HUES48 (cell line): ENCODE data around the gene POMGNT2.

ENCODE experiments used
- H3K27ac ChIP-seq: one replicate; pipeline ENCODE4 v1.7.0; 2013; ENCODE audit warnings: low read depth, low read length, inconsistent platforms
- H3K27me3 ChIP-seq: 2 replicates; pipeline ENCODE4 v1.6.1; 2013; ENCODE audit warnings: mild to moderate bottlenecking, low read length; ENCODE audit not compliant: control insufficient read depth, insufficient read depth
- H3K36me3 ChIP-seq: 2 replicates; pipeline ENCODE4 v1.6.1; 2013; ENCODE audit warnings: low read length; ENCODE audit not compliant: control insufficient read depth, insufficient read depth
- H3K4me1 ChIP-seq: 2 replicates; pipeline ENCODE4 v1.6.1; 2013; ENCODE audit warnings: mild to moderate bottlenecking, low read length; ENCODE audit not compliant: control insufficient read depth, insufficient read depth
- H3K4me3 ChIP-seq: 2 replicates; pipeline ENCODE4 v1.5.1; 2013; ENCODE audit warnings: mild to moderate bottlenecking, low read depth, low read length
- H3K9ac ChIP-seq: 2 replicates; pipeline ENCODE4 v1.6.1; 2013; ENCODE audit warnings: mild to moderate bottlenecking, low read depth, low read length, moderate library complexity
- H3K9me3 ChIP-seq: 2 replicates; pipeline ENCODE4 v1.6.1; 2013; ENCODE audit warnings: low read length; ENCODE audit not compliant: control insufficient read depth, insufficient read depth

POMGNT2 gene

DNA sequence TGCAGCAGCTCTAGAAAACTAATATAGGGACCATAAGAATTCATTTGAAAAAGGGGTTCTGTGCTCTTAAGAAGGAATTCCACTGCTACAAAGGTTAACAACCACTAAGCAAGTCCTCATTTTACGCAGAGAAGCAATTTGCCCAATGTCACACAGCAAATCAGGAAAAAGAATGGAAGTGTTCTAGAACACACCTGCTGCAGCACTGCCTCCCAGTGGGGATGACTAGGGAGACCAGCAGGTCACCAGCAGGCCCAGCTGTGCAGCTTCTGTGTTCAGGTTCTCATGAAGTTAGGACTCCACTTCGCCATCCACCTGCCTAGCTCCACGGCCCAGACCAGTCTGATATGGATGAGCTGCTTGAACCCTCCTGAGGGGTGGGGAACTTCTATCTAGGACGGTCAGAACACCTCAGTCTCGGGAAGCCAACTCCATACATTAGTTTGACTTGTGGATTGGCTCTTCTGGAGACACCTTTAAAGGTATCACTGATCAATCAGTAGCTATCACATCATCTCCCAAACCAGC is 18.6 kb downstream of the POMGNT2 start:
- no peaks in the 10 kb centered on the region for H3K36me3 ChIP-seq
- no peak overlapping the region for H3K4me3 ChIP-seq
- H3K27me3 ChIP-seq: no peaks in the 10 kb centered on the region
- H3K27ac ChIP-seq: no peak overlapping the region
- H3K4me1 ChIP-seq: no peaks in the 10 kb centered on the region
- peaks cover 3% of the 10 kb centered on the region; the same call in 1 of the 2 replicates for H3K9me3 ChIP-seq
- H3K9ac ChIP-seq: no peak overlapping the region

DNA sequence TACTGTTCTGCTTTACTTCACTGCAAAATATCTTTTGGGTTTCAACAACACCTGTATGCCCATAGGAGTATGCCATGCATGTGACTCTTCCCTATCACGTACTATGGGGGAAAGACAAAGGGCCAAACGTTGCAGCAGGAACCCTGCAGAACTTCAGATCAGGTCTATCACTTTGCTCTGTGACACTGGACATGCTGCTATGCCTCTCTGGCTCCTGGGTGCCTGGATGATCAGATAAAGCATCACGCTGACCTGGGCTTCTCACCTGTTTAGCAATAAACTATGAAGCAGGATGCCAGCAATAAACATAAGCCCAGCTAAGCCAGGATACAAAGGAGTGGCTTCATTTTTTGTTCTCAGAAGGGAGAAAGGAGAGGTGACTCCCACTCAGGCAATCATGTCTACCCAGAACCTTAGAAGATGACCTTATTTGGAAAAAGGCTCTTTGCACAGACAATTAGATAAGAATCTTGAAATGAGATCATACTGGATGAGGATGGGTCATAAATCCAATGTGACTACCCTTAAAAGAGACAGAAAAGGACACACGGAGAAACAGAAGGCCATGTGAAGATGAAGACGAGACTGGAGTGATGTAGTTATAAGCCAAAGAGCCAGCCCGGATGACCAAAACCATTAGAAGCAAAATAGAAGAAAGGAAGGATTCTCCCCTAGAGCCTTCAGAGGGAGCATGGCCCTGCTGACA is 19.3 kb downstream of the POMGNT2 start:
- H3K36me3 ChIP-seq: no peaks in the 10 kb centered on the region
- peaks cover 3% of the 10 kb centered on the region; the same call in 1 of the 2 replicates for H3K9me3 ChIP-seq
- no peak overlapping the region for H3K9ac ChIP-seq
- no peak overlapping the region for H3K4me3 ChIP-seq
- no peaks in the 10 kb centered on the region for H3K4me1 ChIP-seq
- H3K27ac ChIP-seq: no peak overlapping the region
- no peaks in the 10 kb centered on the region for H3K27me3 ChIP-seq

DNA sequence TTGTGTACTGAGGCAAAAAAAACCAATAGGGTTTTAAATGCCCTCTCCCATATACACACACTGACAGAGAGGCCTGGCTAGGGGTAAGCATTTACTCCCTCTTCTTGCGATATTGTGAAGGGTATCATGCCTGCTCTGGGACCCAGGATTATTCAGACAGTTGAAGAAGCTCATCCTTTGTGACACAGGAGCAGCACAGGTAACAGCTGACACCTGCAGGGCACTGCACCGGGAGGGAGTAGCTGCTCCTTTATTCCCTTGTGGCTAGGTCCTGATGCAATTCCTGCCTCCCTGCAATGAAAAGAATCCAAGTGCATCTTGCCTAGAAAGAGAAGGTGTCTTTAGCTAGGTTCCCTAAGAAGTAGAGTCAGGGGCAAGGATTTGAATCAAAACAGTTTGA is 23.4 kb downstream of the POMGNT2 start:
- H3K36me3 ChIP-seq: peaks cover 19% of the 10 kb centered on the region
- H3K9me3 ChIP-seq: peaks cover 3% of the 10 kb centered on the region; the same call in 1 of the 2 replicates
- H3K4me1 ChIP-seq: no peaks in the 10 kb centered on the region
- no peak overlapping the region for H3K27ac ChIP-seq
- H3K9ac ChIP-seq: no peak overlapping the region
- H3K4me3 ChIP-seq: no peak overlapping the region
- no peaks in the 10 kb centered on the region for H3K27me3 ChIP-seq

DNA sequence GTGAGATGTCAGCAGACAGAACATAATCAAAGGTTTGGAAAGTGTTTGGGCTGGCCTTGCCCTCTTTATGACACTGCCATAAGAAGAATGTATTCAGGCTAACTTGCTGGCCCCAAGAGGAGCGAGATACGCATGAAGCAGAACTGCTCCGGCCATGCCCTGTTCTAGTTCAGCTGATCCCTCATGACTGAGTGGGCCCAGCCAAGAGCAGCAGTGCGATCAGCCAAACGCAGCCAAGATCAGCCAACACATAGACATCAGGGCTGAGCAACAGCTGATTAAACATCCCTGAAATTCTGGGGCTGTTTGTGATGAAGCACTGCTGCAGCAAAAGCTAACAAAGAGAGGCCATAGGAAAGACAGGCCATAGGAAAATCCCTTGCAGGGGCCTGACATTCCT is 24.1 kb downstream of the POMGNT2 start:
- no peaks in the 10 kb centered on the region for H3K27me3 ChIP-seq
- no peak overlapping the region for H3K27ac ChIP-seq
- no peak overlapping the region for H3K9ac ChIP-seq
- peaks cover 19% of the 10 kb centered on the region for H3K36me3 ChIP-seq
- H3K9me3 ChIP-seq: peaks cover 3% of the 10 kb centered on the region; the same call in 1 of the 2 replicates
- no peaks in the 10 kb centered on the region for H3K4me1 ChIP-seq
- no peak overlapping the region for H3K4me3 ChIP-seq

DNA sequence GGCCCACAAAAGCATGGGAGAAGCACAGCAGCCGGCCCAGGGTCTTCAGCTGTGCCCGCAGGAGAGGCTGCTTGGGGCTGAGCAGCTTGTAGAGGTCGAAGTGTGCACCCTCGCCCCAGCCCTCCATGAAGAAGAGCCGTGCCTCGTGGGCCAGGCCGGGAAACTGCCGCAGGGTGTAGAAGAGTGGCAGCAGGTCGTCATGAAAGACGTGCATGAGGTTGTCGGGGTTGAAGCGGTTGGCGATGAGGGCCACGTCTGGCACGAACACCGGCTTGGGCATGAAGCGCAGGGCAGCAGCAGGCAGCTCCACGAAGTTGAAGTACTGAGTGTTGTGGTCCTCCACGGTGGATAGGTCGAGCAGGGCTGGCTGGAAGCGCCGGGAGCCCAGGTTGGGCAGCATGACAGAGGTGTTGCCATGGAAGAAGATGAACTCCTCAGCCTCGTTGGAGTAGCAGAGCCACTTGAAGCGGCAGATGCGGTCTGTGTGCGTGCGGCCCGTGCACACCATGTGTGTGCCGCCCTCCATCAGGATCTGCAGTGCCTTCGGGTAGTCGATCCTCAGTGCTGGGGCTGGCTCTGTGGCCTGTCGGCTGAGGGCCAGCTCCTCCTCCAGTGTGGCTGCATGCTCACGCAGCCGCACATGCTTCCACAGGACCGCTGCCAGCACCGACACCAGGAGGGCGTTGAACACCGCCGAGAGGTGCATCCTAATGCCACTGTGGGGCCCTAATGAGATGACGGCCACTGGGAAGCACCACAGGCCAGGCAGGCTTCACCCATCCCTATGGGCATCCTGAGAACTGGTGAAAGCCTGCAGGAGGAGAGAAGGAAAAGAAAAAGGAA is 24.9 kb downstream of the POMGNT2 start:
- no peaks in the 10 kb centered on the region for H3K27me3 ChIP-seq

DNA sequence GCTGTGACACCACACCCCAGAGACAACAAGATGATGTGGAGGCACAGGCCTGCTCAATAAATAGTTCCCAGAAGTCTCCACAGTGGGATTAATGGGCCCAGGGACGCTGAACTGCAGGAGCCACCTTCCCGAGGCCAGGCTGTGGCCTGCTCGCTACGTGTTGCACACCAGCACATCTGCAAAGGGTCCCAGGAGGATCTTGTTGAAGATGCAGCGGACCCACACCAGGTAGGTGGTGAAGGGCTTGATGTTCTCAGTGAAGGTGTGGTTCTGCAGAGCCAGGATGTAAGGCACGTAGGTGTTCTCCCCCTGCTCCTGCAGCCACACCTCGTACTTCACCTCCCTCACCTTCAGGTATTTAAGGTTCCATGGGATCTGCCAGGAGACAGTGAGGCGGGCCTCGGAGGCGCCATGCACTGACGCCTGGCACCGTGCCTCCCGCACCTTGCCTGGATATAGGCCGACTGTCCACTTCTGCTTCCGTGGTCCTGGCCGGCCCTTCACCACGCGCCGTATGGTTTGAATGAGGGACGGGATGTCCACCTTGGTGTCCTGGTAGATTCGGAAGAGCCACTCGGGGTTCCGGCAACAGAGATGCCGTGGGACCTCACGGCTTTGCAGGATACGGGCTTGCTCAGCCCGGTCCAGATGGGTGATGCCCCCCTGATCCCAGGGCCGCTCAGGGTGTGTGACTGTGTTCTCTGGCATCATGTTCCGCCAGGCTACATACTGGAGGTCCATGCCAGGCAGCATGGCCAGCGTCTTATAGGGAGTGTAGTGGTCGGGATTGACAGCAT is 26.1 kb downstream of the POMGNT2 start:
- no peaks in the 10 kb centered on the region for H3K27me3 ChIP-seq
- no peak overlapping the region for H3K9ac ChIP-seq
- H3K9me3 ChIP-seq: peaks cover 3% of the 10 kb centered on the region; the same call in 1 of the 2 replicates
- H3K4me3 ChIP-seq: no peak overlapping the region
- H3K36me3 ChIP-seq: peaks cover 19% of the 10 kb centered on the region
- no peaks in the 10 kb centered on the region for H3K4me1 ChIP-seq
- no peak overlapping the region for H3K27ac ChIP-seq

More for the DNA sequence above, 24.9 kb downstream of the POMGNT2 start:
- Histone ChIP-seq H3K4me3 (no peak overlapping the region), H3K27ac (no peak overlapping the region), H3K36me3 (peaks cover 19% of the 10 kb centered on the region), H3K9ac (no peak overlapping the region), H3K4me1 (no peaks in the 10 kb centered on the region), H3K9me3 (peaks cover 3% of the 10 kb centered on the region; the same call in 1 of the 2 replicates)

DNA sequence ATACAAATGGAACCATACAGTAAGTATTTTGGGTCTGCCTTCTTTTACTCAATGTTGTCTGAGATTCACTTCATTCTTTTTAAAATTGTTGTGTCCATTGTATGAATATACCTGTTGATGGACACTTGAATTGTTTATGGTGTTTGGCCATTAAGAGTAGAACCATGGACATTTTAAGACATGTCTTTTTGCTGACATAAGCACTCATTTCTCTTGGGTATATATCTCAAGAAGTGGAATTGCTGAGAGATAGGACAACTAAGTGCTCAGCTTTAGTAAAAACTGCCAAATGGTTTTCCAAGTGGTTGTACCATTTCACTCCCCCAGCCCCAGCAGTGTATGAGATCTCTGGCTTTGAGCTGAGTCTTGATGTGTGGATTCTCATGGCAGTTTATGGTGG is 28.2 kb downstream of the POMGNT2 start:
- Histone ChIP-seq H3K4me3 (no peak overlapping the region), H3K36me3 (peaks cover 19% of the 10 kb centered on the region), H3K27me3 (no peaks in the 10 kb centered on the region), H3K9me3 (peaks cover 3% of the 10 kb centered on the region; the same call in 1 of the 2 replicates), H3K9ac (no peak overlapping the region), H3K4me1 (no peaks in the 10 kb centered on the region), H3K27ac (no peak overlapping the region)

DNA sequence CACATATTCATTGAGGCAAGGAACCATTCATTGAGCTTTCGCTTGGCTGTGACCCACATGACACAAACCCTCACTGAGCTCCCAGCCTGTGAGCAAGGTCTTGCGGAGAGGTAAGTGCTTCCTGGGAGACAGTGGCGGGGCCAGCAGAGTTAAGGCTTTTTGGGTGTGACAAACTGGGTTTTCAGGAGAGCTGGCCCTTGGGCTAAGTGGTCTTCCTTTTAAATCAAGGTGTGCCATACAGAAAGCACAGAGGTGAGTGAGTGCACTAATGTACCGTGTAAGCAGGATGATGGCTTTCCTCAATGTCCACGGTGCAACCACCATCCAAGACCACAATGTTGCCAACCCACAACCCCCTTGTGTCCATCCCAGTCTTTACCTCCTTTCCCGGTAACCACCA is 28.6 kb downstream of the POMGNT2 start:
- Histone ChIP-seq H3K27ac (no peak overlapping the region), H3K4me3 (no peak overlapping the region), H3K27me3 (no peaks in the 10 kb centered on the region), H3K4me1 (no peaks in the 10 kb centered on the region), H3K9ac (no peak overlapping the region), H3K9me3 (no peaks in the 10 kb centered on the region; the same call in 1 of the 2 replicates), H3K36me3 (peaks cover 19% of the 10 kb centered on the region)

DNA sequence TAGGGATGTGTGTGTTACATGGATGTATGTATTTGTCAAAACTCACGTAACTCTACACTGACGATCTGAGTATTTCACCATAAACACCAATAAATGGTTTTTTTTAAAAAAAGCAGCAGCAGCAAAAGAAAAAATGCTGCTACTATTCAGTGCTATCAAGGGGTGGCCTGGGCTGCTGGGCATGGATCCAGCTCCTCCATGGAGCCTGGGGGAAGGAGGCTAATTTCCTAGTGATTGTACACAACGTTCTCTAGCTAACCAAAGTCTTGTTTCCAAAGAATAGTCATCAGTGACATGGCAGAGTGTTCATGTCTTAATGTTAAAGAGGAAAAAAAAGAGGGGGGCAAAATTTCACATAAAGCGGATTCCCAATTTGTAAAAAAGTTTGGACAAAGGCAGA is 29.0 kb downstream of the POMGNT2 start:
- H3K36me3 ChIP-seq: peaks cover 19% of the 10 kb centered on the region
- H3K9ac ChIP-seq: no peak overlapping the region
- H3K27me3 ChIP-seq: no peaks in the 10 kb centered on the region
- H3K9me3 ChIP-seq: no peaks in the 10 kb centered on the region
- no peaks in the 10 kb centered on the region for H3K4me1 ChIP-seq
- H3K27ac ChIP-seq: no peak overlapping the region
- no peak overlapping the region for H3K4me3 ChIP-seq

DNA sequence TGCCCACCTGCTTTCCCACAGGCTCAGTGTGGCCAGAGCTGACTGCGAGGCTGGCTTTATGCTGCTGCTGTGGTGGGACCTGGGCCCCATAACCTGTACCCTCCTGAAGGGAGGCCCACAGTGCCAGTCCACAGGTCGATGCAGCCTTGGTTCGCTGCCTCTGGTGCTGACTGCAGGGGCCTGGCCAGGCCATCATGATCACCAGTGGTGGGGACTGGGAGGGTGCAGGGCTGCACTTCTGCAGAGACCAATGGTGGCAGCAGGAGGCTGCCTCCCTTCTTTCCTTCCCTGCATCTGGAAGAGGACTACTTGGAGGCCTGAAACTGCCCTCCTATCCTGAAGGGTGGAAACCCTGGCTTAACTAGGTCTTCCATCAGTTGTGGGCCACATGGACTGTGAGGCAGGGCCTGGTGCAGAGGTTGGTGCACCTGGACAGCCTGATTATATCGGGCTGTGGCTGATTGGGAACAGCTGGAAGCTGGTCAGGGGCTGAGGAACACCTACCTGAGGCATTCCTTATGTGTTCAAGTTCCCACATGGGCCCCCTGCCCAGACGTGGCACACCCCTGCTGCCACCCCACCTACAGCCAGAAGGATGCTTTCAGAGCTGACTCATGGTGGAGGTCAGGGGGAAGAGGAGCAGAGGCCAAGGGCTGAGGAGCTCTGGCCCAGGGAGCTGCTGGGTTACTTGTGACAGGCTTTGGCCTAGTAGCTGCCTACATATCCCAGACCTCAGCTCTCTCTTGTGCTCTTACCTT is 29.8 kb downstream of the POMGNT2 start:
- no peak overlapping the region for H3K27ac ChIP-seq

More for the DNA sequence above, 29.8 kb downstream of the POMGNT2 start:
- no peak overlapping the region for H3K4me3 ChIP-seq
- no peak overlapping the region for H3K9ac ChIP-seq
- no peaks in the 10 kb centered on the region for H3K9me3 ChIP-seq
- H3K27me3 ChIP-seq: no peaks in the 10 kb centered on the region
- H3K4me1 ChIP-seq: no peaks in the 10 kb centered on the region
- peaks cover 16% of the 10 kb centered on the region for H3K36me3 ChIP-seq
